KOPT-K1 (cell line): ENCODE results near the gene FSD2.
A peak's percentile ranks its signal among the peaks of the same experiment; 100 is the strongest.
"Not testable (repeated sequence)": the region's sequence is repeated elsewhere in the genome, so short reads cannot be mapped to it uniquely, and the experiment has no call there.

Experiments used
- H3K27ac ChIP-seq: fragments of 200-600 bp; sonication (generic); 2 replicates; pipeline ENCODE4 v1.5.1; 2016; ENCODE audit warnings: antibody characterized with exemption, mild to moderate bottlenecking, low read depth, low read length; ENCODE audit not compliant: poor library complexity, severe bottlenecking
- H3K36me3 ChIP-seq: fragments of 200-600 bp; sonication (generic); 2 replicates; pipeline ENCODE4 v1.5.1; 2017; ENCODE audit warnings: antibody characterized with exemption, mild to moderate bottlenecking, low read length, moderate library complexity; ENCODE audit not compliant: insufficient read depth
- H3K9me3 ChIP-seq: fragments of 200-600 bp; sonication (generic); 2 replicates; pipeline ENCODE4 v1.5.1; 2017; ENCODE audit warnings: antibody characterized with exemption, low read length, mild to moderate bottlenecking; ENCODE audit not compliant: insufficient read depth, poor library complexity, severe bottlenecking

FSD2 gene

DNA sequence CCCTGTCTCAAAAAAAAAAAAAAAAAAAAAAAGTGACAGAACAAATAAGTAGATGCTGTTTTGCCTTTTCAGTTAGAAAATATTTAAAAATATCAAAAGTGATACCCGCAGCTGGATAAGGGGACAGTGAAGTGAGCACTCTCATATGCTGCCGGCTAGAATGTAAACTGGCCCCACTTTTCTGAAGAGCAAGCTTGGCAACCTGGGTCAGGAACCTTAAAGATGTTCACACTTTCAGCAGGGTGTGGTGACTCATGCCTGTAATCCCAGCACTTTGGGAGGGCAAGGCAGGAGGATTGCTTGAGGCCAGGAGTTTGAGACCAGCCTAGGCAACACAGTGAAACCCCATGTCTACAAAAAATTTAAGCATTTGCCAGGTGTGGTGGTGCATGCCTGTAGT is 17.4 kb downstream of the FSD2 start:
- no peaks in the 10 kb centered on the region for H3K9me3 ChIP-seq
- no peaks in the 10 kb centered on the region for H3K36me3 ChIP-seq
- no peak overlapping the region for H3K27ac ChIP-seq

DNA sequence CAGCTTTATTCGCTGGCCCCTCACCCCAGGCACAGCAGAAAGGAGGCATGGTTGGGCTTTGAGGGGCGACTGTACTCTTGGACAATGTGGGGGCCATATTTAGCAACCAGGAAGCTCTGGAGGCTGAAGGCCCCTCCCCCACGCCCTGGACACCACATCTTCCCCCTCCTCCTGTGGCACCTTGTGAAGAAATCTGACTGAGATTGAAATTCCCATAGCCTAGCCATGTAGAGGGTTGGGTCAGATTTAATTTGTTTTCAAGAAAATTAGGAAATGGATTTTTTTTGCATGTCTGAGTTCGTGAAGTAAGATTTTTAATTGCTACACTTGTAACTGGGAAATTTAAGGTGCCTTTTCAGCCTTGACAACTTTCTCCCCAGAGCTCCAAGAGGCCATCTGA is 24.5 kb downstream of the FSD2 start:
- H3K36me3 ChIP-seq: no peaks in the 10 kb centered on the region
- no peaks in the 10 kb centered on the region for H3K9me3 ChIP-seq
- H3K27ac ChIP-seq: no peak overlapping the region

DNA sequence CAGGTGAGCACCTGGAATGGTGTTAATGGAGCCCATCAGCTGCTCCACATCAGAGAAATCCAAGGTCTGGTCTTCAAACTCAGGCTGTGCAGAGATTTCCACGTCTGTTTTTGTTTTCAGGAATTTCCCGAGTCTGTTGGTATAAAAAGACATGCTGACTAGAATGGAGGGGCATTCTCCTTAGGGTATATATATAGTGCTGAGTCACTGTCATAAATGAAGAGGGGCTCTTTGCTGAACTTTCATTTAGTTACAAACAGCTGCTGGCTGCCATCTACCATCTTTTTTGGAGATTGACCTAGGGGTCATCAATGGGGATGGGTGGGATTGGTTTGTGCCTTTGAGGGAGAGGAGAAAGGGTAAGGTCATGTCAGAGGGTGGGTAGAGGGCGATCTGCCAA is 27.1 kb downstream of the FSD2 start:
- H3K9me3 ChIP-seq: no peaks in the 10 kb centered on the region
- no peak overlapping the region for H3K27ac ChIP-seq
- no peaks in the 10 kb centered on the region for H3K36me3 ChIP-seq

DNA sequence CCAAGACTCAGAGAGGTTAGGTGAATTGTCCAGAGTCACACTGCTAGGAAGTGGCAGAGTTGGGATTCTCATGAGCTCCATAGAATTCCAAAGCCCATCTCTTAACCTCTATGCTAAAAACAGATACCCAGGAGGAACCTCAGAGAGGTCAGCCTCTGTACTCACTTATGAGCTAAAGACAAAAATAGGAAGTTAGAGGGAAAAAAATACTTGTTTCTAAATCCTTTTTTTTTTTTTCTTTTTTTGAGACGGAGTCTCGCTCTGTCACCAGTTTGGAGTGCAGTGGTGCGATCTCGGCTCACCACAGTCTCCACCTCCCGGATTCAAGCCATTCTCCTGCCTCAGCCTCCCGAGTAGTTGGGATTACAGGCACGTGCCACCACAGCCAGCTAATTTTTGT is 31.4 kb downstream of the FSD2 start:
- Histone ChIP-seq H3K9me3 (no peaks in the 10 kb centered on the region), H3K36me3 (no peaks in the 10 kb centered on the region), H3K27ac (no peak overlapping the region)

DNA sequence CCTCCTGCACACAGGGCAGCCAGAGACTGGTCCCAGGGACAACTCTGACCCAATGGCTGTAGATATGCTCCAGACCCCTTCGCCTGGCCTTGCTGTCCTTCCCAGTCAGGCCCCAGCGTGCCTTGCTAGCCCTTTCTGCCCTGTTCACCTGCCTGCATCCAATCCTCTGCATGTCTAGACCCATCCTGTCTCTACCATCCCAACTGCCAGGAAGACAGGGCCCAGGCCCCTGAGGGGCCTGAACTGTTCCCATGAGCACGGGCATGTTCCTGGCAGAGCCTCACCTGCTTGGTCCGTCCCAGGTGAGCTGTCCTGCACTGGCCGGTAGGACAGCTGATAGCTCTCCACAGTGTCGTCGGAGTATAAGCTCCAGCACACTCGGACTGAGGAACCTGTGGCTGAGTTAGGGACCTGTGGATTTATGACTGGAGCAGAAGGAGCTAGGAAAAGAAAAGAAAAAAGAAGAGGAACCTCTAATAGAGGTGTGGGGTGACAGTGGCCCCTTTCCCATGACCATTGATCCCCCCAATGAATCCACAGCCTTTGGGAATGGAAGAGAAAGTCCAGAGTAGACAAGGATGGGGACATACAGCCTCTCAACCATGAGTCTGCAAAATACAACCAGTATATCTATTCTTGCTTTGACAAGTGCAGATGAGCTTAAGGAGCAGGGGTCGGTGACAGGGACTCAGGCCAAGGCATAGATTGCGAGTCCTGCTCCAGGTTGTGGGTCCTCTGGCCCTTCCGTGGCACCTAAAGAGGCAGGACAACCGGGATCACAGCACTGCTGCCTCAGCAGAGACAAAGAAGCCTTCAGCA is 33.9 kb downstream of the FSD2 start:
- Histone ChIP-seq H3K9me3 (no peaks in the 10 kb centered on the region), H3K36me3 (no peaks in the 10 kb centered on the region), H3K27ac (no peak overlapping the region)

DNA sequence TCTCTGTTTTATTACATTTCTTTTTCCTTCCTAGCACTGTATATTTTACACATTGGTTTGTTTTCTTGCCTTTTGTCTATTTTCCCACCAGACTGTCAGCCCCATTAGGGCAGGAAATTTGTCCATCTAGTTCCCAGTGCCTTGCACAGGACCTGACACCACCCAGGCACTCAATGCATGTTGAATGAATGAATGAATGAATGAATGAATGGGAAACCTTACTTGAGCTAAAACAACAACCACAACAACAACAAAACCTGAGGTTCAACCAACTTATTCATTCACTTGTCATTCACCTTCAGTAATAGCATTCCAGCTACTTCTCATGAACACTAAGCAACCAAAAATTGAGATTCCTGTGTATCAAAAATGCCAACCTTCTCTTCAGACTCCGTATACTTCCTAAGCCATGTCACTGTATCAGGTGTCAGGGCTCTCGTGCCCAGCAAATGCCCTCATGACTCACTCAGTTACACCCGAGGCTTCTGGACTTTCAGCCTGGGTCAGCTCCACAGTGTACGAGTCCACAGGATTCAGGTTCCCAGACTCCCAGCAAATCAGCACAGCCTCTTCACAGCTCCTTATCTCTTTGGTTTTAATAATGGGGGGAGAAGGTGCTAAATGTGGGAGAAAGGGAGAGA is 37.3 kb downstream of the FSD2 start:
- no peak overlapping the region for H3K27ac ChIP-seq
- H3K36me3 ChIP-seq: peaks cover 14% of the 10 kb centered on the region; the same call in 1 of the 2 replicates
- H3K9me3 ChIP-seq: no peaks in the 10 kb centered on the region

DNA sequence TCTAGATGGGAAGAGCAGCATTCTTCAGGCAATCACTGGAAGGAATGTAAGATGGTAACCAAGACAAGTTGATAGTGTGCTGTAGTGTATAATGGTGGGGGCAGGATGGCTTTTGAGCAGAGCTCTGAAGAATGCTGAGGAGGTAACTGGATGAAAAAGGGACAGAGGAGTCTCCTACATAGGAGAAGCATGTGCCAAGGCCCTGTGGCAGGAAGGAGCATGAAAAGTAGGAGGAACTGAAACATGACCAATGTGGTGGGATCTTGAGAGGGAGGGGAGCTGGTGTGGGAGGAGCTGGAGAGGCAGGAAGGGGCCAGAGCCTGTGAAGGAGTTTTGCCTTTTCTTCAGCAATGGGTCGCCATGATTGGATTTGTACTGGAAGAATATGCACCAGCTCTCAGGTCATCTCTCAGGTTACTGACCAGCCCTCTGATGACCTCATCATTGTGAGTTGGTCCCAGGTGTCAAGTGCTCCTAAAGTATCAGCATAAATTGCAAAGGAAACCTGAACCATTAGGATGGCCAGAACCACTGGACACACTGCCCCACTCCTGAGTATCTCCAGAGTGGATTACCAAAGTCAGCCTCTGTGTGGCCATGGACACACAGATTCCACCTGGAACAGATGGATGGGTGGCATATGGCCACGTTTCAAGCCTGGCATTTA is 38.6 kb downstream of the FSD2 start:
- no peaks in the 10 kb centered on the region for H3K9me3 ChIP-seq
- peaks cover 17% of the 10 kb centered on the region for H3K36me3 ChIP-seq
- no peak overlapping the region for H3K27ac ChIP-seq

DNA sequence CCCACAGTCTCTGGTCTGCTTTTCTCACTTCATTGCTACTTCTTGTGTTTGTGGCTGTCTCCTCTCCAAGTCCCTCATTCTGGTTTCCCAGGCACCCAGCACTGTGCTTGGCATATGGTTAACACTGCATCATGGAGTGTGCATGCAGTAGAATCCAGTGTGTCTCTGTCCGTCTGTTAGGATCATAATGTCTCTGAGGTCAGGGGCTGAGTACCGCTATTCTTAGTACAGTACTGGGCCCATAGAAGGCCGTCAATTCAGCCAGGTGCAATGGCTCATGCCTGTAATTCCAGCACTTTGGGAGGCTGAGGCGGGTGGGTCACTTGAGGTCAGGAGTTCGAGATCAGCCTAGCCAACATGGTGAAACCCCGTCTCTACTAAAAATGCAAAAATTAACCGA is 39.7 kb downstream of the FSD2 start:
- peaks cover 22% of the 10 kb centered on the region for H3K36me3 ChIP-seq
- H3K27ac ChIP-seq, H3K9me3 ChIP-seq: not testable (repeated sequence)

DNA sequence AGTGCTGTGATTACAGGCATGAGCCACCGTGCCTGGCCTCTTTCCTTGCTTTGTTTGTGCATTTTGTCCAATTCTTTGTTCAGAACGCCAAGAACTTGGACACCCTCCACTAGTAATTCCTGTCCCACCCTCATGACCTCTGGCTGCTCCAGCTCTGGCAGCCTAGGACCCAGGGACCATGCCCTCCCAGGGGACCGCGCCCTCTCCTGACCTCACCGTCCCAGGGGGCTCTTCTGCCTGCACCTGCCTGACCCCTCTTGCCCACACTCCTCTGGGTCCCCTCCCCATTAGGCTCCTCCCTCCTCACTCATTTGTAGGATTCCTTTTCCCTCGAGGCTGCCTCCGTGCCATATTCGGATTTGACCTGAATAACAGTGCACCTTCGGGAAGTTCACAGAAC is 41.1 kb downstream of the FSD2 start:
- H3K27ac ChIP-seq: no peak overlapping the region
- H3K36me3 ChIP-seq: peaks cover 31% of the 10 kb centered on the region
- H3K9me3 ChIP-seq: no peaks in the 10 kb centered on the region

DNA sequence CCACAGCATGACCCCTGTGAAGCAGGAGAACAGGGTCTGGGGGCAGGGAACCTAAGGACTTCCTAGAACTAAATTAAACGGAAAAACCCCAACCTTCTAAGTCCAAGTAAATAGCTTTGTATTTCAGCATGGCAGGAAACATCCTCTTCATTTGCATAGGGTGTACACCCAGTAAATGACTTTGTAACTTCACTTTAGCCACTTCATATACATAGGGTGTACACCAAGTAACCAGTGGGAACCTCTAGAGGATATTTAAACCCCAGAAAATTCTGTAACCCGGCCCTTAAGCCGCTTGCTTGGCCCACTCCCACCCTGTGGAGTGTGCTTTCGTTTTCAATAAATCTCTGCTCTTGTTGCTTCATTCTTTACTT is 41.8 kb downstream of the FSD2 start:
- Histone ChIP-seq H3K36me3 (peaks cover 34% of the 10 kb centered on the region), H3K27ac (no peak overlapping the region), H3K9me3 (no peaks in the 10 kb centered on the region)

DNA sequence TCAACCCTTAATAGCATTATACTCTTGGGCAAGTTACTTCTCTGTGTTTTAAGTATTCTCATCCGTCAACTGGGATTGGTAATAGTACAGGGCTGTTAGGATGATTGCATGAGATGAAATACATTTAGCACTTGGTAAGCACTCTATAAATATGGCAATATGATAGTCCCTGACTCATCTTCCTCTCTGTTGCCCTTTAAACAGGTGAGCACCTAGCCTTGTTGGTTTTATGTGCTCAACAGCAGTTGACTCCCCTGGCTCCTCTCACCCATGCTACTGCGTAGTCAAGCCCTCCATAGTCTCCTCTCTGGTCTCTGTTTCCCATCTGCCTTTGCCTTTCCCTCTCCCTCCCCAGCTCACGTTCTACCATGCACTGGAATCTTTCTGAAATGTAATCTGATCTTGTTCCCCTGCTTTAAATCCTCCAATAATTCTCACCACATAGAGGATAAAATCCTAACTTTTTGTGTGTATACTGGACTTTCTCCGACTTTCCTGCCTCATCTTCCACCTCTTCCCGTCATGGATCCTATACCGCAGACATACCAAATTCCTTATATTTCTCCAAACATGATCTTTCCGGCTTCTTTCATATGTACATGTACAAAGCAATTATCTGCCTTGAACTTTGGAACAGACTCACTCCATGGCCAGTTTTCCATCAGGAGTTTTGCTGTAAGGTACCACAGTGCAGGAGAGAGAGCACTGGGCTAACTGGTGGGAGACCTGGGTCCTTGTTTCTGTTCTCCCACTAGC is 42.3 kb downstream of the FSD2 start:
- Histone ChIP-seq H3K27ac (no peak overlapping the region), H3K36me3 (peaks cover 40% of the 10 kb centered on the region), H3K9me3 (no peaks in the 10 kb centered on the region)

DNA sequence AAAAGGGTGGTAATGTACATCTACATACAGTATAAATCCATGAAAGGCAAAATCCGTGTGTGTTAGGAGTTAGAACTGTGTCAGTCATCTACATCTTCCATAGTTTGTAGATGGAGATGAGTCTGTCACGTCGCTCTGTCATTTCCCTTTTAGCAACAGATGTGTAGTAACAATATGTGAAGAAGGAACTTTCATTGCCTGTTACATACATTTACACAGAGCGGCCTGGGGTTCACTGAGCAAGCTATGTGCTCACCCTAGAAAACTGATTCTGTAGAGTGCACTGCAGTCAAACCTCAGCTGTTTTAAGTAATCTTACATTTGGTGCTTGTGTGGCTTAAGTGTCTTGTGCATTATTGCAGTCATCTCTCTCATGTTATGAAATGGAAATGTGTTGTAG is 54.6 kb downstream of the FSD2 start:
- Histone ChIP-seq H3K9me3 (no peaks in the 10 kb centered on the region), H3K36me3 (peaks cover 45% of the 10 kb centered on the region), H3K27ac (peak overlapping the region; percentile 74)

DNA sequence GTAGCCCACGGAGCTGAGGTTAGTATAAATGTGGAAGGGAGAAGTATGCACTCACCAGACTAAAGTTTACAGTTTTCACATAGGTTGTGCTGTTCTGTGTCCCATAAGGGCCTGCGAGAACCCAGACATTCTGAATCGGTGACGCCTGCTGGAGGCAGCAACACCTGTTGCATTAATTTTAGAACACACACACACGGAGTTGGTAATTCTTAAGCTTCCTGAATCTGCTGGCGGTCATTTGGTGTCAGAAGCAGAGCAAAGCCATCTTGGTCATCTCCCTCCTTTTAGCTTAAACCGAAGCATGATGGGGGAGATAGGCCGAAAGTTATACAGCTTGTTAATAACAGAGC is 55.1 kb downstream of the FSD2 start:
- peak overlapping the region; percentile 74 for H3K27ac ChIP-seq
- H3K36me3 ChIP-seq: peaks cover 40% of the 10 kb centered on the region
- H3K9me3 ChIP-seq: no peaks in the 10 kb centered on the region

DNA sequence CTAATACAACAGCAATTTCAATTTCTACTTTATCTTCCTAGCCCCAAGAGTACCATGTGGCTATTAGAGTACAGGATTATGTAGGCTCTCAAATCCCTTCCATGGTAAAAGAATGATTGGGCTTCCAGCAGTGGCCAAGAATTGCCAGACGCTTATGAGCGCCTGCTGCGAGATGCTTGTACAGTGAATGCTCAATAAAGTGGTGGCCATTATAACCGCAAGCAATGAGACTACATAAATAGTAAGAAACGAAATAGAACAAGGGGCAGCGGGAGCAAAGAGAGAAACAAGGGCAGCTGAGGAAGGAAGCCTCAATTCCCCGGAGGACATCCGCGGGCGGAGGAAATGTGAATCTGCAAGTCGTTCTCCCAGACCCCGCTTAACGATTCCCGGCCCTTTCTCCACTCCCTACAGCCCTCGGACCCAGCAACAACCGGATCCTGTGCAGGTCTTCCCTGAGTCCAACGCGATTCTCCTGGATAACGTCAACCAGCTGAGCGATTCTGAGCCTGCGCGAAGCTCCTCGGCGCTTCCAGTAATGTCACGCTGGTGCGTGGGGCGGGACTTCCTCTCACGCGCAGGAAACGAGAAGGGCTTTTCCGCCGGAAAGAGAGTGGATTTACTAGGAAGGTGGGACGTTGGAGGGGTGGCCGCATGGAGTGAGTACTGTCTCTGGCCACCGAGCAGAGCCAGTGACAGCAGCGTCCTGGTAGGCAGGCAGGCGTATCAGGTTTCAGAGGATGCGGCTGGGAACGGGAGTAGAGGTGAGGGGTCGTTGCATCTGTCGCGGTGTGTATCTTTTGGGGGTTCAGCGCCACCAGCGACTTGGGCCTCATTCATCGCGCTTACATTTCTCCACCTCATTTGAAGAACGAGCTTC is 55.7 kb downstream of the FSD2 start:
- H3K36me3 ChIP-seq: peaks cover 34% of the 10 kb centered on the region
- no peaks in the 10 kb centered on the region for H3K9me3 ChIP-seq
- peak overlapping the region; percentile 74 for H3K27ac ChIP-seq
